NB4 (cell line): Measurements from ENCODE around the gene CHST11.

ENCODE experiments used
- DNase-seq: peaks from one replicate; pipeline ENCODE4 v3.0.0; 2010; ENCODE audit warnings: low read depth
- H3K4me3 ChIP-seq: one replicate; pipeline ENCODE4 v1.5.1; 2011; ENCODE audit warnings: mild to moderate bottlenecking, low read depth, low read length, moderate library complexity
- CTCF ChIP-seq: IDR thresholded peaks from one replicate; pipeline ENCODE4 v1.5.1; 2012; ENCODE audit warnings: low read depth, low read length
- MAX ChIP-seq: IDR thresholded peaks from 2 replicates; pipeline ENCODE4 v1.6.1; 2011; ENCODE audit warnings: low read depth, low read length
- MYC ChIP-seq: IDR thresholded peaks from 2 replicates; pipeline ENCODE4 v1.6.1; 2011; ENCODE audit warnings: low read depth, low read length
- POLR2A ChIP-seq: IDR thresholded peaks from 2 replicates; pipeline ENCODE4 v1.6.1; 2011; ENCODE audit warnings: mild to moderate bottlenecking; ENCODE audit not compliant: insufficient read length; ENCODE audit errors: extremely low read depth

The CHST11 gene

GRCh38 chr12:104708891-104709290, 252.1 kb downstream of the CHST11 start:
- no peak for TF ChIP-seq POLR2A
- TF ChIP-seq MAX, result no peak
- no peak for TF ChIP-seq CTCF
- TF ChIP-seq MYC, result no peak
- H3K4me3 ChIP-seq, result no peak overlapping the region

GRCh38 chr12:104709692-104710435, 253.1 kb downstream of the CHST11 start:
- TF ChIP-seq MAX (no peak), MYC (no peak), POLR2A (no peak), CTCF (no peak)
- H3K4me3 ChIP-seq, result no peak overlapping the region
- peak; percentile 39 for DNase-seq

More at GRCh38 chr12:104708891-104709290, 252.1 kb downstream of the CHST11 start:
- DNase-seq, result no peak

- no peak overlapping the region for H3K4me3 ChIP-seq
- TF ChIP-seq POLR2A (no peak), MYC (no peak), MAX (no peak), CTCF (no peak)
- no peak for DNase-seq
Measured at GRCh38 chr12:104710940-104711689, 254.4 kb downstream of the CHST11 start.

- H3K4me3 ChIP-seq, result no peak overlapping the region
- TF ChIP-seq CTCF (no peak), MYC (no peak)
- no peak for DNase-seq
Measured at GRCh38 chr12:104712477-104712876, 255.7 kb downstream of the CHST11 start.

- TF ChIP-seq CTCF (no peak), POLR2A (no peak), MYC (no peak), MAX (no peak)
- no peak overlapping the region for H3K4me3 ChIP-seq
- no peak for DNase-seq
Measured at GRCh38 chr12:104712968-104713367, 256.2 kb downstream of the CHST11 start.

- H3K4me3 ChIP-seq, result no peak overlapping the region
- DNase-seq, result no peak
- TF ChIP-seq MYC (no peak), MAX (no peak), POLR2A (no peak), CTCF (no peak)
Measured at GRCh38 chr12:104713444-104713843, 256.7 kb downstream of the CHST11 start.
